Activated CD4-positive, alpha-beta memory T cell treated with anti-CD3 and anti-CD28 coated beads for 36 hours (primary cell): ENCODE results near the gene TIPARP. TPM values are rescaled to one million over a fixed set of nuclear protein-coding genes. Genes with fewer than 3 reads are reported as not detected.

Source experiments
- total RNA-seq, 2 experiments: library from RNA; stranded (reverse); gene quantifications; one replicate each; pipeline ENCODE4 v1.2.3, GENCODE V29; 2021

Gene TIPARP
- total RNA-seq, 2 experiments from 2014 or later = 15.7 to 17.7 TPM

Other genes starting within 250 kb of the TIPARP start
- gene SSR3, start 119.5 kb upstream of the TIPARP start, total RNA-seq = 100 to 1,000 TPM; 162 to 170 TPM
- under 1 TPM; 0.56 to 0.59 TPM for gene LEKR1, start 151.8 kb downstream of the TIPARP start, total RNA-seq